CD4-positive, alpha-beta T cell (primary cell): ENCODE measurements around the gene TTLL8. TPM values are rescaled to one million over a fixed set of nuclear protein-coding genes. Genes with fewer than 3 reads are reported as not detected.

ENCODE experiments used
- ATAC-seq: fragments of 200-7000 bp; cut with Tn5 transposase; one replicate; pipeline ENCODE4 v1.10.0; 2022; ENCODE audit warnings: mild to moderate bottlenecking; ENCODE audit not compliant: poor library complexity
- CTCF ChIA-PET: fragments of 350-600 bp; sonication (Branson Sonifier 250); formaldehyde crosslinking; loops from one replicate; lab custom pipeline; 2021; ENCODE audit warnings: antibody characterized with exemption, inconsistent platforms; lab: Charles Lee
- POLR2A ChIA-PET: fragments of 350-600 bp; sonication (Branson Sonifier 250); formaldehyde crosslinking; loops from one replicate; lab custom pipeline; 2021; ENCODE audit warnings: antibody characterized with exemption, inconsistent platforms; lab: Charles Lee
- DNase-seq, 14 experiments: peaks; one replicate each; pipeline ENCODE4 v3.0.0-alpha.2; 2013 to 2020; ENCODE audit warnings: mixed read lengths in 2 of 14
- H3K27ac ChIP-seq, 2 donors: one replicate each; pipeline versions ENCODE4 v1.5.1 to v1.7.0; 2013; ENCODE audit warnings: low read length in 2 of 2, low read depth in 1 of 2, mild to moderate bottlenecking in 1 of 2
- H3K27me3 ChIP-seq, 2 experiments: 1 replicate in 1 of 2; 2 replicates in 1 of 2; pipeline versions ENCODE4 v1.6.1 to v1.7.0; 2013; ENCODE audit warnings: low read length in 2 of 2, control low read depth in 1 of 2, mild to moderate bottlenecking in 1 of 2, moderate library complexity in 1 of 2; ENCODE audit not compliant: insufficient read depth in 2 of 2, control insufficient read depth in 1 of 2
- H3K36me3 ChIP-seq: one replicate; pipeline ENCODE4 v1.6.1; 2013; ENCODE audit warnings: low read length, control low read depth; ENCODE audit not compliant: insufficient read depth
- H3K4me1 ChIP-seq: one replicate; pipeline ENCODE4 v1.6.1; 2013; ENCODE audit warnings: low read length, control low read depth; ENCODE audit not compliant: insufficient read depth
- H3K4me3 ChIP-seq: one replicate; pipeline ENCODE4 v1.5.1; 2013; ENCODE audit warnings: mild to moderate bottlenecking, low read length, moderate library complexity
- H3K9me3 ChIP-seq, 2 experiments: 1 replicate in 1 of 2; 2 replicates in 1 of 2; pipeline versions ENCODE4 v1.6.1 to v1.7.0; 2013; ENCODE audit warnings: low read length in 2 of 2, mild to moderate bottlenecking in 2 of 2, control low read depth in 1 of 2, moderate library complexity in 1 of 2; ENCODE audit not compliant: control insufficient read depth in 1 of 2, insufficient read depth in 1 of 2
- H3K27ac Mint-ChIP-seq: one replicate; pipeline ENCODE4 v1.8.0; 2020; ENCODE audit warnings: mixed read lengths
- H3K27me3 Mint-ChIP-seq: one replicate; pipeline ENCODE4 v1.8.0; 2021; ENCODE audit warnings: mixed read lengths
- H3K36me3 Mint-ChIP-seq: one replicate; pipeline ENCODE4 v1.8.0; 2021; ENCODE audit warnings: low read depth, mixed read lengths
- H3K4me1 Mint-ChIP-seq: one replicate; pipeline ENCODE4 v1.8.0; 2021; ENCODE audit warnings: low read depth, mixed read lengths
- H3K4me3 Mint-ChIP-seq: one replicate; pipeline ENCODE4 v1.8.0; 2020; ENCODE audit warnings: mild to moderate bottlenecking, mixed read lengths
- H3K9me3 Mint-ChIP-seq: one replicate; pipeline ENCODE4 v1.8.0; 2020; ENCODE audit warnings: mixed read lengths
- intact Hi-C, 2 experiments: fragments of 100-400 bp; cut with DNase I in 1 of 2; cut with micrococcal nuclease in 1 of 2; formaldehyde crosslinking; loops; one replicate each; pipeline versions ENCODE4 v1.15.1 to v1.9.0; 2023 to 2025; cut with DNase I, micrococcal nuclease
- total RNA-seq, 174 experiments: library from RNA in 2 of 174; stranded (reverse) in 2 of 174; gene quantifications; one replicate each; pipeline ENCODE4 v1.2.3 and lab custom pipeline; 2021 to 2026
- TF ChIP-seq, protein P1 (sequence below): fragments of 200-600 bp; IDR thresholded peaks from one replicate; pipeline ENCODE4 v1.8.0; 2022; ENCODE audit warnings: antibody characterized with exemption, mild to moderate bottlenecking

The TTLL8 gene
- total RNA-seq, 2 experiments from 2014 or later: not detected

DNA sequence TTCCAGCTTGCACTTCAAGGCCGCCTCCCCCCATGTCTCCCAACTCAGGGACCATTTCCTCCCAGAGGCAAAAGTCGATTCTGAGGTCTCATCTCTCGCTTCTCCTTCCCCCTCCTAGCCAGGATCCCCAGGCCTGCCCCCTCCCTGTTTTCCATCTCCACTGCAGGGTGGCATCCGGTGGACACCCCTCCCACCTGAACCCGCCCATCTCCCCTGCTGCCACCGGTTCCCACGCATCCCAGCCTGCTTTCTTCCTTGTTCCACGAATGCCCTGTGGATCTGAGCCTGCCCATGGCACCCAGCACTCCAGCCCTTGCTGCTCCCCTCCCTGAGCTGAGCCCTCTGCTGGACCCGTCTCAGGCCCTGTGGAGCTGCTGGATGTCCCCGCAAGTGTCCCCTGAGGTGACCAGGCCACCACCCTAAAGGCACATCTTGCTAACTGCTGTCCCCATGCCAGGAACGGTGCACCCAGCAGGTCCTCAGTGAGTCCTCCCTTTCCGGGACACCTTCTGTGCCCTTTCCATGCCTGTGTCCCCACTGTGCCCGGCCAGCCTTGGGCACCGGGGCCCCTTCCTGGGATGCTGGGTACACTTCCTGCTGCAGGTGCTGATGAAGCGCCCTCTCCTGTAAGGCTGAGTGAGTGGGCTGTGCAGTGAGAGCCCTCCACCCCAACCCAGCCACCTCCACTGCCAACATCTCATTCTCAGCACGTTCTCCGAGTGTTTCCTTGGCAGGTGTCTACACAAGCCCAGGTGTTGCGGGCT, 46.5 kb downstream of the TTLL8 start:
- ChIA-PET POLR2A (no interaction called here), CTCF (interaction anchor here (1.0 to 1.2 kb wide), 2 partner anchors 19 to 81 kb away, joined by 3 read pairs; no protein-coding TSS in a partner anchor)
- H3K4me1 Mint-ChIP-seq: peaks cover 10% of the 10 kb centered on the region
- peak overlapping the region; percentile 51 for H3K4me3 Mint-ChIP-seq
- peak in 2 of 14 experiments; percentile 23 to 31 for DNase-seq
- no peak overlapping the region for H3K4me3 ChIP-seq
- H3K9me3 Mint-ChIP-seq: no peaks in the 10 kb centered on the region
- intact Hi-C loops: no loop called here
- H3K36me3 Mint-ChIP-seq: no peaks in the 10 kb centered on the region
- TF ChIP-seq, protein P1, sequence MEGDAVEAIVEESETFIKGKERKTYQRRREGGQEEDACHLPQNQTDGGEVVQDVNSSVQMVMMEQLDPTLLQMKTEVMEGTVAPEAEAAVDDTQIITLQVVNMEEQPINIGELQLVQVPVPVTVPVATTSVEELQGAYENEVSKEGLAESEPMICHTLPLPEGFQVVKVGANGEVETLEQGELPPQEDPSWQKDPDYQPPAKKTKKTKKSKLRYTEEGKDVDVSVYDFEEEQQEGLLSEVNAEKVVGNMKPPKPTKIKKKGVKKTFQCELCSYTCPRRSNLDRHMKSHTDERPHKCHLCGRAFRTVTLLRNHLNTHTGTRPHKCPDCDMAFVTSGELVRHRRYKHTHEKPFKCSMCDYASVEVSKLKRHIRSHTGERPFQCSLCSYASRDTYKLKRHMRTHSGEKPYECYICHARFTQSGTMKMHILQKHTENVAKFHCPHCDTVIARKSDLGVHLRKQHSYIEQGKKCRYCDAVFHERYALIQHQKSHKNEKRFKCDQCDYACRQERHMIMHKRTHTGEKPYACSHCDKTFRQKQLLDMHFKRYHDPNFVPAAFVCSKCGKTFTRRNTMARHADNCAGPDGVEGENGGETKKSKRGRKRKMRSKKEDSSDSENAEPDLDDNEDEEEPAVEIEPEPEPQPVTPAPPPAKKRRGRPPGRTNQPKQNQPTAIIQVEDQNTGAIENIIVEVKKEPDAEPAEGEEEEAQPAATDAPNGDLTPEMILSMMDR: no peak
- H3K4me1 ChIP-seq: peaks cover 55% of the 10 kb centered on the region
- H3K36me3 ChIP-seq: no peaks in the 10 kb centered on the region
- peaks cover 0 to 11% of the 10 kb centered on the region in 2 experiments for H3K9me3 ChIP-seq
- peaks cover 16 to 26% of the 10 kb centered on the region in 2 experiments for H3K27me3 ChIP-seq
- no peak overlapping the region for H3K27ac Mint-ChIP-seq
- H3K27ac ChIP-seq: no peak overlapping the region
- H3K27me3 Mint-ChIP-seq: peaks cover 26% of the 10 kb centered on the region
- ATAC-seq: no peak

DNA sequence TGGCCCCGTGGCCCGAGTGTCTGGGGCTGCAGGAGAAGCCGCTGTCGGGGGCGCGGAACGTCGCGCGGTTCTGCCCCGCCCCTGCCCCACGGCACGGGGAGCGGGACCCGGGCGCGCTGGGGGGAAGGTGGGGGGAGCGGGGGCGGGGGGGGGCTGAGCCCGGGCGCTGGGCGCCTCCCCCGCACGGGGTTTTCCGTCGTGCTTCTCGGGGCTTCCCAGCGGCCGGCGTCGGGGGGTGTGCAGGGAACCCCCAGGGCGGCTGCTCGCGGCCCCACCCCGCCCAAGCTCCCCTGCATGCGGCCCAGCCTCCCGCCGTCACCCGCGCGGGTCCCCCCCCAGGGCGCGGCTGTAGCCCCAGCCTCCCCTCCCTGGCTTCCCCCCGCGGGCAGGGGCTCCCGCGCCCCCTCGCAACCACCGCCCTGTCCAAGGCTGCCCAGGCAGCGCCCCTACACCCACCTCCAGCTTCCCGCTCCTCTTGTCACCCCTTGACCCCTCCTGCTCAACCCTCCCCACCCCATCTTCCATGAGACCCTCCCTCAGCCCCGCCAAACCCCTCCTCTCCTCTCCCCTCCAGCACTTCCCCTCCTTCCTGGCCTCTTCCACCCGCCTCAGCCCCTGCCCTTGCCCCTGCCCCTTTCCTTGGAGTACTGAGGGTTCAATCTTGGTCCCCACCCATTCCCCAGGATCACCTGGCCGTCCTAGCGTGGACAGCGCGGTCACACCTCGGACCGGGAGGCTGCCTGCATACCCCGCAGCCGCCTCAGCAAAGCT, 47.2 kb downstream of the TTLL8 start:
- TF ChIP-seq, protein P1: no peak
- Mint-ChIP-seq H3K4me1 (peaks cover 10% of the 10 kb centered on the region), H3K4me3 (peak overlapping the region; percentile 51), H3K9me3 (no peaks in the 10 kb centered on the region), H3K27ac (no peak overlapping the region), H3K27me3 (peaks cover 26% of the 10 kb centered on the region), H3K36me3 (no peaks in the 10 kb centered on the region)
- ChIA-PET CTCF (interaction anchor here (1.0 to 1.2 kb wide), 2 partner anchors 20 to 80 kb away, joined by 3 read pairs; no protein-coding TSS in a partner anchor), POLR2A (no interaction called here)
- Histone ChIP-seq H3K9me3 (peaks cover 0 to 11% of the 10 kb centered on the region in 2 experiments), H3K4me1 (peaks cover 48% of the 10 kb centered on the region), H3K4me3 (peak overlapping the region; percentile 10), H3K36me3 (no peaks in the 10 kb centered on the region), H3K27ac (no peak overlapping the region), H3K27me3 (peaks cover 16 to 26% of the 10 kb centered on the region in 2 experiments)
- intact Hi-C loops: no loop called here
- peak in 9 of 14 experiments; percentile 32 to 92 (median 43) for DNase-seq
- ATAC-seq: peak; percentile 75

DNA sequence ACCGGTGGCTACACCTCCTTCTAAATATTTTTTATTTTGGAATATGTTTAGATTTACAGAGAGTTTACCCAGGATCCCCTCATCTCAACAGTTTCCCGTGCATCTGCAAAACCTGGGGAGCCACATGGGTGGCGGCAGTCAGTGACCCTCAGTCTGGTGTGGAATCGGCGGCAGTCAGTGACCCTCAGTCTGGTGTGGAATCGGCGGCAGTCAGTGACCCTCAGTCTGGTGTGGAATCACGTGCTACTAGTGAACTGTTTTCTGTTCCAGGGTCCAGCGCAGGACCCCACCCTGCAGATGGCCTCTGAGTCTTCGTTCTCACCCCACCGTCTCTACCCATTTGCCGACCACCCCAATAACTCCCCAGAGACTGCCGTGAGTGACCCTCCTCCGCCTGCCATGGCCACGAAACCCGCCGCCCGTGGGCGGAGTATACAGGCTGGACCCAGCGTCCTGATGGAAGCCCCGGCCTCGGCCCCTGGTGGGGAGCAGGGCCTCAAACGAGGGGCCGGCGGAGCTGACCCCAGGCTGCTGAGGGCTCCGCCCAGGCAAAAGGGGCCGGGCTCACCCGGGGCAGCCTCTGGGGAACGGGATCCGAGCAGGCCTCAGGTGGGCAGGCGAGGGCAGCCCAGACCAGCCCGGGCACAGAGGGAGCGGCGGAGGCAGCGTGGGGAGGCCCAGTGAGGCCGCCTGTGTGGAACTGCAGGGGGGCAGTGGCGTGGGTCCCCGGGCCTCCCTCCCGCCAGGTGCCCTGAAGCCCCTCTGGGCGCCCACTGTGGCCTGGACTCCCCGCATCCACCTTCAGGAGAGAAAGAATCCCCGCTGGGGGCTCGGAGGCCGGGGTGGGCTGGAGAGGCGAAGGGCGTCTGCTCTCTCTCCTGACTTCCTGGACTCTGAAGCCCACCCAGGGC, 48.1 kb downstream of the TTLL8 start:
- ATAC-seq (no peak), DNase-seq (peak in 1 of 14 experiments; percentile 30)
- H3K36me3 ChIP-seq: no peaks in the 10 kb centered on the region
- no peak overlapping the region for H3K27ac ChIP-seq
- H3K4me1 ChIP-seq: peaks cover 42% of the 10 kb centered on the region
- Mint-ChIP-seq H3K36me3 (no peaks in the 10 kb centered on the region), H3K27me3 (peaks cover 26% of the 10 kb centered on the region), H3K9me3 (no peaks in the 10 kb centered on the region), H3K4me1 (peaks cover 10% of the 10 kb centered on the region), H3K4me3 (no peak overlapping the region), H3K27ac (no peak overlapping the region)
- TF ChIP-seq, protein P1: no peak
- H3K27me3 ChIP-seq: peaks cover 16 to 26% of the 10 kb centered on the region in 2 experiments
- ChIA-PET CTCF (interaction anchor here (1.0 to 1.2 kb wide), 2 partner anchors 20 to 79 kb away, joined by 3 read pairs; no protein-coding TSS in a partner anchor), POLR2A (no interaction called here)
- H3K9me3 ChIP-seq: peaks cover 0 to 11% of the 10 kb centered on the region in 2 experiments
- intact Hi-C loops: no loop called here
- H3K4me3 ChIP-seq: peak overlapping the region; percentile 10
